ENCODE results near the gene CACNA2D1.

DNA sequence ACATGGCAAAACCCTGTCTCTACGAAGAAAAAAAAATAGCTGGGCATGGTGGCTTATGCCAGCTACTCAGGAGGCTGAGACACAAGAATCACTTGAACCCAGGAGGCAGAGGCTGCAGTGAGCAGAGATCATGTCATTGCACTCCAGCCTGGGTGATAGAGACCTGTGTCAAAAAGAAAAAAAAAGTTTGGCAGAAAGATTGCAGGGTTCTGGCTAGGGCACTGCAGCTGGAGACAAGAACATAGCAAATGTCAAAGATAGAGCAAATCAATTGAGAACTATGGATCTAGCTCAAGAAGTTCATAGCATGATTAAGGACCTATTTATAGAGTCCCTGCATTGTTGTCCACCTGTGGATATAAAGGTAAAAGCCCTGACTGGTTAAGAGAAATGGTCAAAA lies 79.5 kb downstream of the CACNA2D1 start:
- no peak for TF ChIP-seq ZFX (IDR thresholded peaks at IDR 0.05; ENCODE audit: borderline replicate concordance)
- TF ChIP-seq CTCF (IDR thresholded peaks at IDR 0.05), result no peak

Data from 22Rv1 (cell line).